Progenitor cell of endocrine pancreas (in vitro differentiated cells): Measurements from ENCODE around the gene HPSE. TPM values are rescaled to one million over a fixed set of nuclear protein-coding genes. Genes with fewer than 3 reads are reported as not detected.
"Not testable (repeated sequence)": the region's sequence is repeated elsewhere in the genome, so short reads cannot be mapped to it uniquely, and the experiment has no call there.

ENCODE experiments used
- DNase-seq: peaks from one replicate; pipeline ENCODE4 v3.0.0; 2021; ENCODE audit warnings: low spot score; ENCODE audit not compliant: unreplicated experiment
- H3K27ac Mint-ChIP-seq: 2 replicates; pipeline ENCODE4 v1.8.0; 2021; ENCODE audit warnings: mild to moderate bottlenecking, moderate library complexity, mixed read lengths
- H3K27me3 Mint-ChIP-seq: 2 replicates; pipeline ENCODE4 v1.8.0; 2021; ENCODE audit warnings: mixed read lengths
- H3K36me3 Mint-ChIP-seq: 2 replicates; pipeline ENCODE4 v1.8.0; 2022; ENCODE audit warnings: mixed read lengths; ENCODE audit not compliant: insufficient read depth
- H3K4me1 Mint-ChIP-seq: 2 replicates; pipeline ENCODE4 v1.8.0; 2021; ENCODE audit warnings: low read depth, mixed read lengths
- H3K4me3 Mint-ChIP-seq: 2 replicates; pipeline ENCODE4 v1.8.0; 2021; ENCODE audit warnings: low read depth, mild to moderate bottlenecking, moderate library complexity, mixed read lengths
- H3K9me3 Mint-ChIP-seq: 2 replicates; pipeline ENCODE4 v1.8.0; 2021; ENCODE audit warnings: low read depth, mixed read lengths
- total RNA-seq: library from RNA; stranded (reverse); gene quantifications from 2 replicates; pipeline ENCODE4 v1.2.1, GENCODE V29; 2021
- TF ChIP-seq, protein P1 (sequence below): fragments of 200-600 bp; sonication (generic); IDR thresholded peaks from one replicate; pipeline ENCODE4 v1.5.0; 2021; ENCODE audit warnings: antibody characterized with exemption, mild to moderate bottlenecking; ENCODE audit not compliant: unreplicated experiment

The HPSE gene
- total RNA-seq, 1 donor from 2014 or later: 3.6 TPM

DNA sequence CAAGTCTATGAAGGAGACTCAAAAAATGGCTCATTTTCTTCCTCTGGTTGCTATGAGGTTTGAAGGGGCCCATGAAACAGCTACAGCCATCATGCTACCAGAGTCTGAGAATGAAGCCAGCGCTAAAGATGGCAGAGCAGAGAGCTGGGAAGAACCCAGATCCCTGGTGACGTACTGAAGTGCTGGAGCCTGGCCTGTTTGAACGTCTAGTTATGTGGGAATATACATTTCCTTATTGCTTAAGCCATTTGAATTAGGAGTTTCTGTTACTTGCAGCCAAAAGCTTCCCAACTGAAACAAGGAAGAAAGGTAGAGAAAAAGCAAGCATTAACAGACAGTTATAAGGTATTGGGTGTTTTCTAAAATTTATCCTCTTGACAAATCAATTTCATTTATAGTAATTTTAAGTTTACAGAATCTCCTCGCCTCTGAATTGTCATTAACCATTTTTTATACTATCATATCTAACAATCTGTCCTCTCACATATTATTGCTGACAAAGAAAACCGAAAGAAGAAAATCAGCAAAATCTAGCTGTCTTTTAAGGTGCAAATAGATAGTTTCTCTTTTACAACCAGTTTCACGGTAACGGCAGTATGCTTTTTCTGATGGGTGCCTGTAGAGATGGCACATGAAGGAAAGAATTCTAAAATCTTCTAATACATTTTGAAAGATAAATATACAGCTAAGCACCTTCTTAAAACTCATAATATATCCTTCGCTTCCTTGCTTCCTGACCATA is 41.2 kb downstream of the HPSE start:
- Mint-ChIP-seq H3K4me1 (no peaks in the 10 kb centered on the region), H3K27ac (no peak overlapping the region), H3K36me3 (no peaks in the 10 kb centered on the region), H3K4me3 (no peak overlapping the region), H3K9me3 (peaks cover 10% of the 10 kb centered on the region), H3K27me3 (no peaks in the 10 kb centered on the region)
- no peak for DNase-seq
- TF ChIP-seq, protein P1, sequence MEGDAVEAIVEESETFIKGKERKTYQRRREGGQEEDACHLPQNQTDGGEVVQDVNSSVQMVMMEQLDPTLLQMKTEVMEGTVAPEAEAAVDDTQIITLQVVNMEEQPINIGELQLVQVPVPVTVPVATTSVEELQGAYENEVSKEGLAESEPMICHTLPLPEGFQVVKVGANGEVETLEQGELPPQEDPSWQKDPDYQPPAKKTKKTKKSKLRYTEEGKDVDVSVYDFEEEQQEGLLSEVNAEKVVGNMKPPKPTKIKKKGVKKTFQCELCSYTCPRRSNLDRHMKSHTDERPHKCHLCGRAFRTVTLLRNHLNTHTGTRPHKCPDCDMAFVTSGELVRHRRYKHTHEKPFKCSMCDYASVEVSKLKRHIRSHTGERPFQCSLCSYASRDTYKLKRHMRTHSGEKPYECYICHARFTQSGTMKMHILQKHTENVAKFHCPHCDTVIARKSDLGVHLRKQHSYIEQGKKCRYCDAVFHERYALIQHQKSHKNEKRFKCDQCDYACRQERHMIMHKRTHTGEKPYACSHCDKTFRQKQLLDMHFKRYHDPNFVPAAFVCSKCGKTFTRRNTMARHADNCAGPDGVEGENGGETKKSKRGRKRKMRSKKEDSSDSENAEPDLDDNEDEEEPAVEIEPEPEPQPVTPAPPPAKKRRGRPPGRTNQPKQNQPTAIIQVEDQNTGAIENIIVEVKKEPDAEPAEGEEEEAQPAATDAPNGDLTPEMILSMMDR: no peak

DNA sequence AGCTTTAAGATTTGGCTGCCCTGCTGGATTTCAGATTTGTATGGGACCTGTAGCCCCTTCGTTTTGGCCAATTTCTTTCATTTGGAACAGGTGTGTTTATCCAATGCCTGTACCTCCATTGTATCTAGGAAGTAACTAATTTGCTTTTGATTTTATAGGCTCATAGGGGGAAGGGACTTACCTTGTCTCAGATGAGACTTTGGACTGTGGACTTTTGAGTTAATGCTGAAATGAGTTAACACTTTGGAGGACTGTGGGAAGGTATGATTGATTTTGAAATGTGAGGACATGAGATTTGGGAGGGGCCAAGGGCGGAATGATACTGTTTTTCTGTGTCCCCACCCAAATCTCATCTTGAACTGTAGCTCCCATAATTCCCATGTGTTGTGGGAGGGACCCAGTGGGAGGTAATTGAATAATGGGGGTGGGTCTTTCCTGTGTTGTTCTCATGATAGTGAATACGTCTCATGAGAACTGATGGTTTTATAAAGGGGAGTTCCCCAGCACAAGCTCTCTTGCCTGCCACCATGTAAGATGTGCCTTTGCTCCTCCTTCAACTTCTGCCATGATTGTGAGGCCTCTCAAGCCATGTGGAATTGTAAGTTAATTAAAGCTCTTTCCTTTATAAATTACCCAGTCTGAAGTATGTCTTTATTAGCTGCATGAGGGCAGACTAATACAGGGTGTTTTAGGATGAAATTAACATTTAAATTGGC is 44.4 kb downstream of the HPSE start:
- DNase-seq, H3K27ac Mint-ChIP-seq, H3K4me1 Mint-ChIP-seq, H3K36me3 Mint-ChIP-seq, H3K27me3 Mint-ChIP-seq, H3K9me3 Mint-ChIP-seq, H3K4me3 Mint-ChIP-seq: not testable (repeated sequence)

DNA sequence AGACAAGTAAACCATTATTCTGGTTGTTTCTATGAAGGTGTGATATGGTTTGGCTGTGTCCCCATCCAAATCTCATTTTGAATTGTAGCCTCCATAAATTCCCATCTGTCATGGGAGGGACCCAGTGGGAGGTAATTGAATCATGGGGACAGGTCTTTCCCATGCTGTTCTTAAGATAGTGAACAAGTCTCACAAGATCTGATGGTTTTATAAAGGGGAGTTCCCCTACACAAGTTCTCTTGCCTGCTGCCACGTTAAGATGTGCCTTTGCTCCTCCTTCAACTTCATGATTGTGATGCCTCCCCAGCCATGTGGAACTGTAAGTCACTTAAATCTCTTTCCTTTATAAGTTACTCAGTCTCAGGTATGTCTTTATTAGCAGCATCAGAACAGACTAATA is 46.3 kb downstream of the HPSE start:
- not testable (repeated sequence) for H3K27me3 Mint-ChIP-seq, H3K4me1 Mint-ChIP-seq, H3K36me3 Mint-ChIP-seq, DNase-seq, H3K27ac Mint-ChIP-seq, H3K9me3 Mint-ChIP-seq, H3K4me3 Mint-ChIP-seq

DNA sequence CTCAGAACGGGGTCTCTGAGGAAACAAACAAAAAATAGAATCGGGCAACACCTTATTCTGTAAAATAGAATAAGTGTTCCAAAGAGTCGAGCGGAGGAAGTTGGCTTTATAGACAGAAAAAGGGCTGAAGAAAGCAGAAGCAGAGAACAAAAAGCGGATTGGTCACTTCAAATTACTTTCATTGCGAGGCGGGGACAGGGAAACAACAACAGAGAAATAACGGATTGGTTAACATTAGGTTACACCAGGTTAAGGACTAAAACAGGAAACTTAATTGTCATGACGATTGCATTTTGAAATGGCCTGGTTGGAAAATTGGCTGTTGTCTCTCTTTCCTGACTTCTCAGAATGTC is 49.6 kb downstream of the HPSE start:
- Mint-ChIP-seq H3K27me3 (no peaks in the 10 kb centered on the region), H3K27ac (peak overlapping the region; percentile 92), H3K4me3 (peak overlapping the region; percentile 91), H3K9me3 (peaks cover 4% of the 10 kb centered on the region), H3K4me1 (peaks cover 18% of the 10 kb centered on the region), H3K36me3 (no peaks in the 10 kb centered on the region)
- no peak for DNase-seq
- TF ChIP-seq, protein P1: no peak

DNA sequence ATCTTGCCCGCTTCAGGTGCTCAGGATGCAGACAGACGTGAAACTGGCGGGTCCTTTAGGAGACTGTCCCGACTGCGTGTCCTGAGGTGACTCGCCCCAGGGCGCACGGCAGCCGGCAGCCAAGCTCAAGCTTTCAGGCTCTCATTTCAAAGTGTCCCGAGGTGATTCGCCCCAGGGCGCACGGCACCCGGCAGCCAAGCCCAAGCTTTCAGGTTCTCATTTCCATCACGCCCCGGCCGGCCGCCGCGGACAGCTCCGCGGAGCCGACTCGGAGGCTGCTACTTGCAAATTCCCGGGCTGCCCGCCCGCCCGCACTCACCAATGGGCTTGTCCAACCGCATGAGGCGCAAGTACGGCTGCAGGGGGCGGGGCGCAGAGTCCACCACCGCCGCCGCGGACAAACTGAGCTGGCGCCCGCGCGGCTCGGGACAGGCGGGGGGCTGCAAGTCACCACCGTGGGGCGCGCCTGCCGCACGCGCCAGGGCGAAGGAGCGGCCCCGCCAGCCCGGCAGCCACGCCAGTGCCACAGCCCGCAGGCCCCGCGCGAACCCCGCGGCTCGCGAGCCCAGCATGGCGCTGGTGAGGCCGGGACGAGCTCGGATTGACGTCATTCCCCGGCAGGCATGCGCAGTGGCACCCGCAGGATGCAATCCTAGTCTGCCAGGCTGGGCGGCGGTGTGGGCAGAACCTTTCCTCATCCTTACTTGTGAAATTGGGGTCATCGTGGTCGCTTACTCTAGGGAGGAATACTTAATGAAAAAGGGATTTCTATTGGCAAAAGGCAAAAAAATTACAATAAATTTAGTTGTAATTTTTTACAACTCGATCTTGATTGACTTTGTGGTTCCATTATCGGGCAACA is 50.2 kb downstream of the HPSE start, which contains the start of gene COQ2:
Gene COQ2, minus strand, starts transcription at position 606 of the 862 bp plus-strand sequence. Its CDS starts 34 bp downstream, at position 572.
- Mint-ChIP-seq H3K36me3 (no peaks in the 10 kb centered on the region), H3K27ac (peak within 1 kb of the TSS; percentile 92), H3K9me3 (no peaks in the 10 kb centered on the region), H3K27me3 (no peaks in the 10 kb centered on the region), H3K4me1 (peaks cover 18% of the 10 kb centered on the region), H3K4me3 (peak within 1 kb of the TSS; percentile 91)
- TF ChIP-seq, protein P1: peak; percentile 46
- DNase-seq: peak; percentile 93

DNA sequence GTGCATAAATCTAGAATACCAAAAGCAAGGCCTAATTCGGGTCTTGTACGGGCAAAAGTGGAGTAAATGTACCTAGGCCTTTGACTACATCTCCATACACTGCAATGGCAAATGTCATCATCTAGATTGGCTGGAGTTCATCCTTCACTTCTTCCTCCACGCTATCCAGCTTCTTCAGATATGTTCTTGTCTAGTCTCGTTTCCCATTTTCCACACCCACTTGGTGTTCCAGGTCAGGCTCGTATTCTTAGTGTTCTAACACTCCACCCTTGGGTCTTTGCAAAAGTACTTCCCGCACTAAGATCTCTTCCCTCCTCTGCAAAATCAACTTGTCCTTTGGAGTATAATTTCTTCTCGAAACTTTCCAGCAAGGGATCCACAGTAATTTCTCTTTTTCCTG is 51.5 kb downstream of the HPSE start:
- TF ChIP-seq, protein P1: no peak
- Mint-ChIP-seq H3K9me3 (no peaks in the 10 kb centered on the region), H3K27me3 (no peaks in the 10 kb centered on the region), H3K4me3 (peak overlapping the region; percentile 91), H3K27ac (peak overlapping the region; percentile 43), H3K36me3 (no peaks in the 10 kb centered on the region), H3K4me1 (peaks cover 18% of the 10 kb centered on the region)
- DNase-seq: no peak
